Measurements from ENCODE around the gene OASL. TPM values are rescaled to one million over a fixed set of nuclear protein-coding genes. Genes with fewer than 3 reads are reported as not detected.

OASL gene
- total and polyA plus RNA-seq, 4 donors, result 0.60 to 11.1 (median 9.2) TPM

- ATAC-seq (ENCODE audit: insufficient read depth, low FRiP score), result no peak
- H3K27ac ChIP-seq (ENCODE audit: low read depth in 1 of 2, low read length in 1 of 2), result no peak overlapping the region
- no peak overlapping the region for H3K4me3 ChIP-seq
- no peaks in the 10 kb centered on the region for H3K36me3 ChIP-seq (ENCODE audit: control insufficient read depth in 4 of 4, insufficient read depth in 4 of 4, low read length in 4 of 4)
- peaks cover 0 to 3% (median 0%) of the 10 kb centered on the region in 5 donors for H3K4me1 ChIP-seq (ENCODE audit: control insufficient read depth in 5 of 5, insufficient read depth in 5 of 5, low read length in 5 of 5)
- DNase-seq, result no peak
- WGBS, 2 donors, result 83 to 88% methylated on average over 3 of the region's 3 CpGs
- no peak overlapping the region for H3K9ac ChIP-seq (ENCODE audit: insufficient read depth in 1 of 2, low read length in 2 of 2)
- H3K27me3 ChIP-seq (ENCODE audit: control insufficient read depth in 3 of 3, insufficient read depth in 3 of 3, low read length in 2 of 3), result no peaks in the 10 kb centered on the region
- TF ChIP-seq CTCF (IDR thresholded peaks at IDR 0.05; ENCODE audit: control extremely low read depth, extremely low read depth), result no peak
- H3K9me3 ChIP-seq (ENCODE audit: control insufficient read depth in 4 of 4, insufficient read depth in 3 of 4, low read length in 3 of 4), result no peaks in the 10 kb centered on the region
Measured at GRCh38 chr12:120989687-120990086, 49.4 kb downstream of the OASL start.

DNA sequence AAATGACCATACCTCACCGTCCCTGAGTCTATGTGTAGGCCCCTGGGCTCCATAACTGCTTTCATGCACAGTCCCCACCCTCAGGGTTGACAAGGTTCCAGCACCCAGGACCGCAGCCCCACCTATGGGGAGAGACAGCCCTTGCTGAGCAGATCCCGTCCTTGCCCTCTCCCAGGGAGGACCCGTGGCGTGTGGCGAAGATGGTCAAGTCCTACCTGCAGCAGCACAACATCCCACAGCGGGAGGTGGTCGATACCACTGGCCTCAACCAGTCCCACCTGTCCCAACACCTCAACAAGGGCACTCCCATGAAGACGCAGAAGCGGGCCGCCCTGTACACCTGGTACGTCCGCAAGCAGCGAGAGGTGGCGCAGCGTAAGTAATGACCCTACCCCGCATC lies 50.4 kb downstream of the OASL start:
- H3K27me3 ChIP-seq (ENCODE audit: control insufficient read depth in 3 of 3, insufficient read depth in 3 of 3, low read length in 2 of 3), result no peaks in the 10 kb centered on the region
- H3K36me3 ChIP-seq (ENCODE audit: control insufficient read depth in 4 of 4, insufficient read depth in 4 of 4, low read length in 4 of 4), result no peaks in the 10 kb centered on the region
- H3K4me3 ChIP-seq, result no peak overlapping the region
- H3K9me3 ChIP-seq (ENCODE audit: control insufficient read depth in 4 of 4, insufficient read depth in 3 of 4, low read length in 3 of 4), result no peaks in the 10 kb centered on the region
- no peak for TF ChIP-seq CTCF (IDR thresholded peaks at IDR 0.05; ENCODE audit: control extremely low read depth, extremely low read depth)
- no peak overlapping the region for H3K9ac ChIP-seq (ENCODE audit: insufficient read depth in 1 of 2, low read length in 2 of 2)
- no peak for DNase-seq
- WGBS, 2 donors, result 92 to 96% methylated on average over 17 of the region's 17 CpGs
- H3K27ac ChIP-seq (ENCODE audit: low read depth in 1 of 2, low read length in 1 of 2), result no peak overlapping the region
- ATAC-seq (ENCODE audit: insufficient read depth, low FRiP score), result no peak
- H3K4me1 ChIP-seq (ENCODE audit: control insufficient read depth in 5 of 5, insufficient read depth in 5 of 5, low read length in 5 of 5), result peaks cover 0 to 10% (median 0%) of the 10 kb centered on the region in 5 donors

GRCh38 chr12:120988234-120988633 lies 50.8 kb downstream of the OASL start:
- 88 to 96% methylated on average over 4 of the region's 4 CpGs for WGBS, 2 donors
- TF ChIP-seq CTCF (IDR thresholded peaks at IDR 0.05; ENCODE audit: control extremely low read depth, extremely low read depth), result no peak
- no peak overlapping the region for H3K4me3 ChIP-seq
- DNase-seq (no peak), ATAC-seq (ENCODE audit: insufficient read depth, low FRiP score) (no peak)
- no peaks in the 10 kb centered on the region for H3K36me3 ChIP-seq (ENCODE audit: control insufficient read depth in 4 of 4, insufficient read depth in 4 of 4, low read length in 4 of 4)
- peaks cover 0 to 10% (median 0%) of the 10 kb centered on the region in 5 donors for H3K4me1 ChIP-seq (ENCODE audit: control insufficient read depth in 5 of 5, insufficient read depth in 5 of 5, low read length in 5 of 5)
- H3K27me3 ChIP-seq (ENCODE audit: control insufficient read depth in 3 of 3, insufficient read depth in 3 of 3, low read length in 2 of 3), result no peaks in the 10 kb centered on the region
- no peak overlapping the region for H3K9ac ChIP-seq (ENCODE audit: insufficient read depth in 1 of 2, low read length in 2 of 2)
- no peaks in the 10 kb centered on the region for H3K9me3 ChIP-seq (ENCODE audit: control insufficient read depth in 4 of 4, insufficient read depth in 3 of 4, low read length in 3 of 4)
- H3K27ac ChIP-seq (ENCODE audit: low read depth in 1 of 2, low read length in 1 of 2), result no peak overlapping the region

GRCh38 chr12:120984351-120984898 lies 54.6 kb downstream of the OASL start:
- Histone ChIP-seq H3K4me1 (ENCODE audit: control insufficient read depth in 5 of 5, insufficient read depth in 5 of 5, low read length in 5 of 5) (peaks cover 0 to 7% (median 0%) of the 10 kb centered on the region in 5 donors), H3K27me3 (ENCODE audit: control insufficient read depth in 3 of 3, insufficient read depth in 3 of 3, low read length in 2 of 3) (no peaks in the 10 kb centered on the region), H3K4me3 (no peak overlapping the region), H3K9ac (ENCODE audit: insufficient read depth in 1 of 2, low read length in 2 of 2) (no peak overlapping the region), H3K36me3 (ENCODE audit: control insufficient read depth in 4 of 4, insufficient read depth in 4 of 4, low read length in 4 of 4) (no peaks in the 10 kb centered on the region), H3K27ac (ENCODE audit: low read depth in 1 of 2, low read length in 1 of 2) (no peak overlapping the region), H3K9me3 (ENCODE audit: control insufficient read depth in 4 of 4, insufficient read depth in 3 of 4, low read length in 3 of 4) (no peaks in the 10 kb centered on the region)
- DNase-seq, result no peak
- TF ChIP-seq CTCF (IDR thresholded peaks at IDR 0.05; ENCODE audit: control extremely low read depth, extremely low read depth), result no peak
- 79 to 96% methylated on average over 3 of the region's 3 CpGs for WGBS, 2 donors
- ATAC-seq (ENCODE audit: insufficient read depth, low FRiP score), result no peak
